Measurements from ENCODE around the gene YTHDF1.

GRCh38 chr20:63261060-63261794 is 45.3 kb upstream of the YTHDF1 start:
- TF ChIP-seq USF2 (IDR thresholded peaks at IDR 0.05; ENCODE audit: low read length) (no peak), MAFK (IDR thresholded peaks at IDR 0.05; ENCODE audit: low read depth, low read length) (no peak), CTCF (IDR thresholded peaks at IDR 0.05; ENCODE audit: control extremely low read depth in 1 of 3, insufficient read depth in 1 of 3, low read depth in 1 of 3, low read length in 3 of 3) (no peak)

Data from H1 (cell line).